NCI-H1694 (cell line): ENCODE measurements around the gene ADAM33.
A peak's percentile ranks its signal among the peaks of the same experiment; 100 is the strongest.

ENCODE experiments used
- DNase-seq: peaks from one replicate; lab custom pipeline; 2025; lab: John Stamatoyannopoulos, UW

Gene ADAM33

DNA sequence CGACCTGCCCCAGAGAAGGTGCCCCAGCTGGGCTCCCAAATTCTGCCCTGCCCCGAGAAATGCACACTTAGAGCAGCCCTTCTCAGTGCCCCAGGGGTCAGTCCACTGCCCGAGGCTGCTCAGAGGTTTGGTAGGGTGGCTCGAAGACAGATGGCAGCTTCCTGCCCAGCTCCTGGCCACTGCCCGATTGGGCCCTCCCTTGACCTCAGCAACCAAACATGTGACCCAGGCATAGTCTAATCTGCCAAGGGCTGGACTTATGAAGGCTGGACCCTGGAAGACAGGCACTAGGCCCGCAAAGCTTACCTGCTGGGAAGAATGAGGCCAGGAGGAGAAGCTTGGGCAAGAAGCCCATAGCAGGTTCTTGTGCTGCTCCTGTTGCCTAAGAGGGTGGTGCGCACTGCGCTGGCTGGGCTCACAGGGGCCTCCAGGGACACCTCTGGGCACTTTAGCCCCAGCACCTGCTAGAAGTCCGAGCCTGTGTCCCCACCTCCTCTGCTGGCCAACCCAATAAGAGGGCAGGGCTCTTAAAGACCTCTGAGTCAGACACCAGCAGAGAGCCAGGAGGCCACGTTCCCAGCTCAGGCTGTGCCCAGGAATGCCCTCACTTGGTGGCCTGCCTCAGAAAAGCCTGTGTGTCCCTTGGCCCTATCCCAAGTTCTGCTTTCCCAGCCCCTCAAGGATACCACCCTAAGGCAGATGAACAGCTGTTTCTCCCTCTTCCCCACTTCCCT is 25.1 kb upstream of the ADAM33 start:
- DNase-seq: no peak

DNA sequence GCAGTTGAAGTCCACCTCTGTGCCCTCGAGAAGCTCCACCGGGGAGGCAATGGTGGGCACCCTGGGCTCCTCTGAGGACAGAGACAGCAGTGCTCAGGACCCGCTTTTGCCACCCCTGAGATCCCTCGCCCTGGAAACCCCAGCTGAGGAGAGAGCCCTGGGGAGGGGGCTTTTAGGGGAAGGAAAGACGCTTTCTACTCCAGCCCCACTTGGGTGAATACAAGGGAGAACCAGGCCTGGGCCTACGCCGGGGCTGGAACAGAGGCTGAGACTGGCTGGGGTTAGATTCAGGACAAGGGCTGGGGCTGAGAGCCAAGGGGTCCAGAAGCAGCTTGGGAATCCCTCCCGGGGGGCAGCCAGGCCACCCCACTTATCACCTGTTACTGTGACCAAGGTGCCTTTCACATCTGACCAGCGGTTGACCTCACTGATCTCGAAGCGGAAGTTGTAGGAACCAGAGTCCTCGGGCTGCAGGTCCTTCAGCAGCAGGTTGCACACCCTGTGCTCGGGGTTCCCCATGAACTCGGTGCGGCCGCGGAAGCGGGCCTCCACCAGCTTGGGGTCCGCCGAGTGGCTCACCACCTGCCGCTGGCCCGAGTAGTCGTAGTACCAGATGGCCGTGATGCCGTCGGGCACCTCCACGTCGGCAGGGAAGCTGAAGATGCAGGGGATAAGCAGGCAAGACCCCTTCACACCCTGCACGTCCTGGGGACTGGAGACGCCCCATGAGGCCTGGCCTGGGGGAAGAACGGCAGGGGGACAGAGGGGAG is 24.3 kb upstream of the ADAM33 start:
- no peak for DNase-seq

DNA sequence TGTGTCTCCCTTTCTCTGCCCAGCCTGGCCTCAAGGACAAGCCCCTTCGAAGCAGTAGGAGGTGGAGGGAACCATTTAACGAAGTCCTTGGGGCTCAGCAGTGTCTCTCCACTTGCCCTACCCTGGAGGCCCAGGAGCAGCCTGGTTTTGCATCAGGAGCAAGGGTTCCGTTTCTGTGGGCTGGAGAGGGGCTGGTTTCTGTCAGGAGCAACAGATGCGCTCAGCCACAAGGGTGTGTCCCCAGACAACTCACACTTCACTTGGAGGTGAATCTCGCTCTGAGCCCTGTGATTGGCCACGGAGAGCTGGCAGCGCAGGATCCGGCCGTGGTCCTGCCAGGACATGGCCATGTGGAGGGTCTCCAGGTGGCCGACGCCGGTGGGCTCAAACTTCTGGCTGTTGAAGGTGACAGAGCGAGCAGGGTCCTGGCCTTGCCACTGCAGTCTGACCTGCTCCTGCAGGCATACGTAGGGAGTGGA is 23.7 kb upstream of the ADAM33 start:
- DNase-seq: no peak

DNA sequence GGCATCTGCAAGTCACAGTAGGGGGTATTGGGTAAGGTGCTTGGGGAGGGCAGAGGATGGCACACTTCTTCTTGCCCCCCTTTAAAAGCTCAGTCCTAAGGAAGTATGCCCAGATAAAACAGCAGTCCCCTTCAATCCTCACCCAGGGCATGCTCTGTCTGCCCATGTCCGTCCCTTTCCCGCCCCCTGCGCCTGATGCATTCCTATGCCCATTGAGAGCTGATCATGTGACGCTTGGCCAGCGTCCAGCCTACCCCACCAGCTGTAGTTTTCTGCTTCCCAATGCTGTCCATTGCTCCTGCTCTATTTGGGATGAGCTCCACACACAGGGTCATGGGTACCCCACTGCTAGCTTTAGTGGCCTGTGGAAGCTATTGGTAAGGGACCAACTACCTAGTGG is 22.3 kb upstream of the ADAM33 start:
- no peak for DNase-seq

DNA sequence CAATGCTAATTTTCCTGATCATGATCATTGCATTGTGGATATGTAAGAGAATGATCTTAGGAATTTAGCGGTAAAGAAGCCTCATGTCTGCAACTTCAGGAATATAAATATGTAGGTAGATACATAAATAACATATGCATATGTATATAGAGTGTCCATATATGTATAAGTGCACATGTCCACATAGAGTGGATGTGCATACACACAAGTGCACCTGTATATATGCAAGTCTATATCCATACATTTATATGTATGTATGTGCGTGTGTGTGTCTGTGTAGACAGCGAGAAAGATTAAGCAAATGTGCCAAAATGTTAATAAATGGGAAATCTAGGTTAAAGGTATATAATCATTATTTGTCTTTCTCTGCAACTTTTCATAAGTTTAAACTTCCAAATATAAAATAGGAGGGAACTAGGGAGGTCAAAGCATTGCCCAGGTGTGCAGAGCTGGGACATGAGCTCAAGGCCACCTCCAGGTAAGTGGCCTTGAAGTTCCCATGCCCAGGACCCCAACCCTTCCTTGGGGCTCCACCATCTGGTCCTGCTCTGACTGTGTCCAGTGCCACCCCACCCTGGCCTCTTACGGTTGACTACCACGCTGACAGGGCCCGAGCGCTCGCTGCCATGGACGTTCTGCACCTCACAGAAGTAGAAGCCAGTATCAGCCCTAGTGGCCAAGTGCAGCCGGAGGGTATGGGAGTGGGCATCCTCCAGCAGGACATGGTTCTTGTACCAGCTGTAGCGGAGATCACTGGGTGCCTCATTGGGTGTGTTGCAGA is 21.0 kb upstream of the ADAM33 start:
- no peak for DNase-seq

DNA sequence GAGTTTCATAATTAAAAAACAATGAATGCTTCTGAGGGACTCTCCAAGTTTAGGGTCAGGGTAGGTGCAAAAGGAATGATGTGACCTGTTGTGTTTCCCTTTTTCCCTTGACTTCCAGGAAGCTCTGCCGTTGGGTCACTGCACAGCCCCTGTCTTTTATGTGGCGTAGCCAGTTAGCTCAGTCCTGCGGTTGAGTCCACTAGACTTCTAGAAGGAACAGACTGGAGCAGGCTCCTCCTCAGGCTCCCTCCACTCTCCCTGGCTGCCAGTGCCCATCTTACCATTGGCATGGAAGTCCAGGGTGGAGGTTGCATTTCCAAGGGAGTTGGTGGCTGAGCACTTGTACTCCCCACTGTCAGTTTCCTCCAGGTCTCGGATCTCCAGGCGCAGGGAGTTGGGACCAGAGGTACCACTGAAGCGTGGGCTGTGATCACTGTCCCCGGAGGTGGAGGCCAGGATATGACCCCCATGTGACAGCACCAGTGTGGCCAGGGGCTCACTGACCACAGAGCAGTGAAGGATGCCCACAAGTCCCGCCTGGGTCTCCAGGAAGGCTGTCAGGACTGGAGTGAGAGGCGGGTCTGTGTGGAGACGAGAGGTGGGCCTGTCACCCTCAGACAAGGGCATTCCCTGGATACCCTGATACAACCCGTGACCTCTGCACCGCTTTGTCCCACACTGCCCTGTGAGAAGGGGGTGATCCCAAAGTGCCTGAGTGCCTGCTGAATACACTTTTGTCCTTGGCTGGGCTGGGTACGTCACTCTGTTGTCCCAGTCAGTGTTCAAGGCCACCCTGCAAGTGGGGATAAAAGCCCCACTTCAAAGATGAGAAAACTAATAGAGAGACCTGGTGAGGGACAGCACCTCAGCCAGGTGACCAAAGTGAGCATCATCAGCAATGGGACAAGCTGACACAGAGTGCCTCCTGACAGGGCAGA is 19.5 kb upstream of the ADAM33 start:
- no peak for DNase-seq

DNA sequence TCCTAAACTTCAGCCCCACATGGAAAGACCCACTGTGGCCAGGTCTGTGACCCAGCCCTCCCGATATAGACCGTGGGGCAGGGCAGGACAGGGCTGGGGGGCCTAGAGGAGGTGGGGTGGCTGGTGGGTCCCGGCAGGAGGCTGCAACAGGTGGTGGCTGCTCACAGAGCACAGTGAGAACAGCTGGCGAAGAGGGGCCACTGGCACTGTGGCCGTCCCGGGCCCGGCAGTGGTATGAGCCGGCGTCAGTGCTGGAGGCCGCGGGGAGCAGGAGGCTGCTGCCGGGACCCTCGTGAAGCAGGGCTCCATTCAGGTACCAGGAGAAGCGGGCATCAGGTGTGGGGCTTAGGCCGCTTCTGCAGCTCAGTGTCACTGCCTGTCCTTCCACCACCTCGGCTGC is 17.2 kb upstream of the ADAM33 start:
- no peak for DNase-seq

DNA sequence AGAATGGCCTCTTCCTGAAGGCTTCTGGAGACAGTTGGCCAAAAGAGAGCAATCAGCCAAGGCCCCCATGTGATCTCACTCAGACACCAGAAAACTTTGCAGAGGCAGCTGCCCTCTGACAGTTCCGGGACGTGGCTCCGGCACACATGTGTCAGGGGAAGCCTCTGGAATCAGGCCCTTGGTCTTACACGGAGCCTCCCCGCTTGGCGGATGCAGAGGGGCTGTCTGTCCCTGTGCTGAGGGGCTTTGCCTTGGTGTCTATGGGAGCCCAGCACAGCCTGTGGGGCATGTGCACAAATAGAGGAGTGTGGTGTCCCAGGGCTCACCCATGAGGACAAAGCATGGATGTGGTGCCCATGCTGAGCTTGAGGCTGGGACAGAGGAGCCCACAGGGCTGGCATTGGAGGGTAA is 16.8 kb upstream of the ADAM33 start:
- DNase-seq: no peak

DNA sequence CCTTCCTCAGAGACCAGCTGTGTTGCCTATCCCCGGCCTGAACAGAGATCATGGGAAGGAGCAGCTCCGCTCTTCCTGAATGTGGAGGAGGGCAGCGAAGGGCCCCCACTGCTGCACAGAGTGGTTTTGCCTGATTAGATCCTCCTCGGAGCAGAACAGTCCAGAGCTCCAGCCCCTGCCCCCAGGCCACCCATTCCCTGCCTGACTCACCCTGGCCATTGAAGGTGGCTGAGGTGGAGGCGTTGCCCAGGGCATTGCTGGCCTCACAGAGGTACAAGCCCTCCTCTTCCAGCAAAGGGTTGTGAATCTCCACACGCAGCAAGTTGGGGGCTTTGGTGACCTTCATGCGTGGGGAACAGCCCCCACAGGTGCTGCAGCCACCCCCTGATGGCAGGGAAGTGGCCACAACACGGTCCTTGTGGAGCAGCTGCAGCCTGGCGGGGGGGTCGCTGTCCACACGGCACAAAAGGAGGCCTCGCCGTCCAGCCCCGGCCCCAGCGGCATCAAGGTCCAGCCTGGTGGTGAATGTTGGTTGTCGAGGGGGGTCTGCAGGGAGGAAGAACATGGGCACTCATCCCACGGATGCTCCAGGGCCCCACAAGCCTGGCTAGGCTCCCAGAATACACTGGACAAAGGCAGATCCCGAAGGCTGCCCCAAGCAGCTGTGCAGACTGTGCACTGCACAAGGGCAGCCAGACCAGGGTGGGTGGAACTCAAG is 15.9 kb upstream of the ADAM33 start:
- DNase-seq: no peak

DNA sequence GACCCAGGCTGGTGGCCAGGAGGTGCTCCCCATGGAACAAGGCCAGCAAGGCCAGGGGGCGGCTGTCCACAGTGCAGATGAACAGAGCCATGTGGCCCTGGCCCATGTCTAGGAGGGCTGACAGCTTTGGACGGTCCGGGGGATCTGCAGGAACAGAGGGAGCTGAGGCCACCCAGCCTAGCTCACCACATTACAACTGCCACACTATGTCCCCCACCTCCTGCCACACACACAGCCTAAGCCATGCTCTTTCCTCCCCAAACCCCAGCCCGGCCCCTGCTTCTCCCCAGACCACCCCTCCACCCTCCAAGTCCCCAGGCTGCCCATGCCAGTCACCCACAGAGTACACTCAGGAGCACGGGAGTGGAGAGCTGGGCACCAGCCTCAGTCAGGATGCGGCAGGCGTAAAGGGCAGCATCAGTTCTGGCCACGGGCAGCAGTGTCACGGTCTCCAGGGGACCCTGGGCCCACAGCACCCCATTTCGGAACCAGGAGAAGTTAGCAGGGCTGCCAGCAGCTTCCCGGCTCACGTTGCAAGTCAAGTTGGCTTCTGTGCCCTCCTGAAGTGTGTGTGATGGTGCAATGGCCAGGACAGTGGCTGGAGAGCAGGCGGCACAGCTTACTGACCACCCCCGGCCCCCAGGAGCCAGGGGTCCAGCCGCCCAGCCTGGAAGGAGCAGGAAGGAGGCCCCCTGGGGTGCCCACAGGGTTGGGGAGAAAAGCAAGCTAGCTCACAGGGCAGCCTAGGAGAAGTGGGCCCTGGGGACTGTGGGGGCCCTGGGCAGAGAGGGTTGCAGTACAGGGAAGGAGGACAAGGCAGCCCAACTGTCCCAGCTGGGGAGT is 15.2 kb upstream of the ADAM33 start:
- DNase-seq: no peak

DNA sequence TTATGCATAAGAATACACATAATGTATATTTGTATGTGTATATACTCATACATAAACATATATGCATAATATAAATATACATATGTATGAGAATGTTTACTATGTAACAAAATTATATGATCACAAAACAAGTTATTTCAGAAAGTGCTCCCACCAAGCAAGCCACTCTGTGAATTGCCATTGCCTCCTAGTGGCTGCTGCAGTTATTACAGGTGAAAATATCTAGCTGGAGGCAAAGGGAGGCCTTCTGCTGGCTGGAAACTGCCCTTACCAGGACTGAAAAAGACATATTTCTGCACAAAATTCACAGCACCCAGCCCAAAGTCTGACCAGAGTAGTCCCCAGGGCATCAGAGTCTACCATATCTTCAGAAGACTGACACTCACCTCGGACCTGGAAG is 14.4 kb upstream of the ADAM33 start:
- no peak for DNase-seq

DNA sequence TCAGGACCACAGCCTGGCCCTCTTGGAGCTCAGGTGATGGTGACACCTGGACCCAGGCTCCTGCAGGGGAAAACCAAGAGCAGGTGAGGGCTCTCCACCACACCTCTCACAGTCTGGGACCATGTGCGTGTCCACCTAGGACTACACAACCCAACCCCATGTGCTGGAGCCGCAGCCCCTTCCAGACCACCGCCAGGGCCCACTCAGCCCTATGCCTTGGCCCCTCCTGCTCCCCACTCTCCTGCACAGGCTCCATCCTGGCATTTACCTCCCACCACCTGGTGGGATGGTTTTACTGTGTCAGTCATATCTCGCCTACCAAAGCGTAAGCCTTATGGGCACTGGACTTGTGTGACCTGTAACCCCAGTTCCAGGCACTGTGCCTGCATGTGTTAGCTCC is 13.1 kb upstream of the ADAM33 start:
- DNase-seq: no peak

DNA sequence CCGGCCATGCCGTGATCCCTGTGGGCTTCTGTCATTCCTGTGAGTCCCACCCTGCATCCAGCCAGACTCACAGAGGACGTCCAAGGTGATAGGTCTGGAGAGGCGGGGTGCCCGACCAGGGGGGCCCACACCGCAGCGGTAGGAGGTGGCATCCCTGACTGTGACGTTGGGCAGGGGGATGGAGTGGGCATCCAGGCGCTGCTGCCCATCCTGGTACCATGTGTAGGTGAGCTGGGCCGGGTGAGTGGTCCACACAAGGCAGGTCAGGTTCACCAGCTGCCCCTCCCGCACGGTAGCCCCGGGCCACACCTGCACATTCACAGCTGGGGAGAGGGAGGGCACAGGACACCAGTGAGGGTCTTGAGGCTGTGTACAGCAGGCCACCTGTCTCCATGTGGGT is 11.6 kb upstream of the ADAM33 start:
- DNase-seq: no peak

DNA sequence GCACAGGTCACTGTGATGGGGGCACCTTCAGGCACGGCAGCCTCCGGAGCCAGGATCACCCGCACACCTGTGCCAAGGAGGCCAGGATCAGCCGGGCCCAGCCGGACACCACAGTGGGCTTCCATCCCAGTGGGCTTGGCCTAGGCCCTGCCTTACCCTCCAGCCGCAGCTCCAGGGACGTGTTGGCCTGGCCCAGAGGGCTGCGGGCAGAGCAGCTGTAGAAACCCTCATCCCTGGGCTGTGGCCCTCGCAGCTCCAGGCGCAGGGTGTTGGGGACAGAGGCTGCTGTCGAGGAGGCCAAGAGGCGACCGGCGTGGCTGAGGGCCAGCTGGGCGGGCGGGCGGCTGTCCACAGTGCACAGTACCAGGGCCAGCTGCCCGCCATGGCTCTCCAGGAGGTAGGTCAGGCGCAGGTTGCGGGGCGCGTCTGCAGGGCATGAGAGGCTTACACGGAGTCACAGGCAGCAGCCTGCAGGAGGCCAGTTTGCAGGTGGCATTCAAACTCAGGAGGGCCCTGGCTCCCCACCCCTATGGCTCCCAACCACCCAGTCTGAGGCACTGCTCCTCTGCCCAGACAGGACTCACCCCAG is 11.0 kb upstream of the ADAM33 start:
- no peak for DNase-seq

DNA sequence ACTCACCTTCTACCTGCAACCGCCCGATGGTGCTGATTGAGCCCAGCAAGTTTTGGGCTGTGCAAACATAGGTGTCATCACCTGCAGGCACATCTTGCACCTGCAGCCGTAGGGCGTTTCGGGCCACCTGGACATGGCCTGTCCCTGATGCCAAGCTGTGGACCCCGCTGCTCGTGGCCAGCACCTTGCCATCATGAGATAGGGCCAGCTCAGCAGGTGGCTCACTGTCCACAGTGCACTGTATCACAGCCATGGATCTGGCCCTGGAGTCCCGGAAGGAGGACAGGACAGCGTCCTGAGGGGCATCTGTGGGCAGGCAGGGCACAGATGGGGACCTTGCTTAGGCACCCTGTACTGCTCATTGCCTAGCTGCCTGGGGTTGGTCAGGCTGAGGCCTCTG is 10.1 kb upstream of the ADAM33 start:
- no peak for DNase-seq

DNA sequence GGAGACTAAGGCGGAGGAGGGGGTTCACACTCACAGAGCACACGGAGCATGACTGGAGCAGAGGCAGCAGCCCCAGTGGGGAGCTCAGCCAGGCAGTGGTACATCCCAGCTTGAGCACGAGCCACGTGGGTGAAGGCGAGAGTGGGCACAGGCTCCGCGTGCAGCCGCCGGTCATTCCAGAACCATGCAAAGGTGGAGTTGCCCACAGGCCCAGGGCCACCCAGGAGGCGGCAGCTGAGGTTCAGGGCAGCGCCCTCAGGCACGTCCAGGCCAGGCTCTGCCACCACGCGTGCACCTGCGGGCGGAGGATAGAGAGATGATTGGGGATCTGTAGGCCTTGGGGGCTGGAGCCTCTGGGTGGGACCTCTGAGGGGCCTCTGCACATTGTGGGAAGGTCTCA is 9.5 kb upstream of the ADAM33 start:
- no peak for DNase-seq

DNA sequence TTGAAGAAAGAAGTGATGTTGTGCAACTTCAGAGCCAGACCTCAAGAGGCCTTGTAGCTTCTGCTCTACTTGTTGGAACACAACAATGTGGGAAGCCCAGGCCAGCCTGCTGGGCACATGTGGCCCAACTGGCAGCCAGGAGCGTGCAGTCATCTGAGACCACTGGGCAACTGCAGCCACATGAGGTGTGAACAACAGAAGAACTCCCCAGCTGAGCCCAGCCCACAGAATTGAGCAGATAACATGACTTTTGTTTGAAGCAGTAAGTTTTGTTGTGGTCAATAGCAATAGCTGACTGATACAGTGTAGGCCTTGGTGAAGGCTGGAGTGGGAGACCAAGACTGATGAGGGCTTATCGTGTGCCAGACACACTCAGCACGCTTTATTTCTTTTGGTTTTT is 8.6 kb upstream of the ADAM33 start:
- no peak for DNase-seq

DNA sequence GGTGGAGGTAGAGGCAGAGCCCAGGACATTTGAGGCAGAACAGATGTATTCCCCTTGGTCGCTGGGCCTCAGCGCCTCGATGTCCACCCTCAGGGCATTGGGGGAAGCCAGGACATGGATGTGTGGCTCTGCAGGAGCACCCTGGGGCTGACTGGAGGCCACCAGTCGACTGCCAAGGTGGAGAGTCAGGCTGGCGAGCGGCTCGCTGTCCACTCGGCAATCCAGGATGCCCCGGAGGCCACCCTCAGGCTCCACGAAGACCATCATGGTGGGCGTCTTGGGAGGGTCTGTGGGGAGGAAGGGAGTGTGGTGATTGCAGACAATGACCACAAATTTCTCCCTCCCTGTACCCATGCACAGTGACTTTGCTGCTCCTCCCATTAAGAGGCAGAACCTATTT is 8.2 kb upstream of the ADAM33 start:
- no peak for DNase-seq

DNA sequence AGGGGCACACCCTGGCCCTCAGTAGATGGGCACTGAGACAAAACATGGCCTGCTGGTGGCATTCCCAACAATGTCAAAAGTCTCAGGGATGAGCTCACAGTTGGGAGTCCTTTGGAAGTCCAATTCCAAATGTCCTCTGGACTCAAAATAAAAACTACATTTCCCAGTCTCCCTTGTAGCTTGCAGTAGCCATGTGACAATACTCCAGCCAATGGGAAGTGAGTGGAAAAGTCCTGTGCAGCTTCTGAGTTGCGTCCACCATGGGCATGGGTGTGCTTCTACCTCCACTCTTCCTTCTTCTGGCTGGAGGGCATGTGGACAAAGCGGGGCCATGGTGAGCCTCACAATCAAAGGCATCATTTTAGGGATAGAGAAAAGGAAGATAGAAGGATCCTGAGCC is 5.8 kb upstream of the ADAM33 start:
- no peak for DNase-seq

DNA sequence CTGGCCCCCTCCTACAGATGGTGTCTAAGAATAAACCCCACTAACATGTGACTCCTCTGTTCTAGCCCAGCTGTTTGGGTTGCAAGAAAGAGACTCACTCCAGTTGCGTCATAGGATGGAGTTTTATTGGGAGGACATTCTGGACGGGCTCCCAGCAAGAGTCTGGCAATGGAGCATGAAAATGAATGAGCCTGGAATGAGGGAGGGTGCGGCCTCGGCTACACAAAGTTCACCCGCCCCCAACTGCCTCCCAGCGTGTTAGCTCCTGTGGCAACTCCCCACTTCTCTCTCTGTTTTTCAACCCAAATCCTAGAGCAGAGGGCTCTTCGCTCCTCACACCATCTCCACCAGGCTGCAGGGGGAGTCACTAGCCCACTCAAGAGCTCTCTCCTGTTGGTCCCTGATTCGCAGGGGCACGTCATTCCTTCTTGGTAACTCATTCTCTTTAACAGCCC is 5.1 kb upstream of the ADAM33 start:
- DNase-seq: peak; percentile 55
